ENCODE results near the gene CKAP2L.

Gene CKAP2L

DNA sequence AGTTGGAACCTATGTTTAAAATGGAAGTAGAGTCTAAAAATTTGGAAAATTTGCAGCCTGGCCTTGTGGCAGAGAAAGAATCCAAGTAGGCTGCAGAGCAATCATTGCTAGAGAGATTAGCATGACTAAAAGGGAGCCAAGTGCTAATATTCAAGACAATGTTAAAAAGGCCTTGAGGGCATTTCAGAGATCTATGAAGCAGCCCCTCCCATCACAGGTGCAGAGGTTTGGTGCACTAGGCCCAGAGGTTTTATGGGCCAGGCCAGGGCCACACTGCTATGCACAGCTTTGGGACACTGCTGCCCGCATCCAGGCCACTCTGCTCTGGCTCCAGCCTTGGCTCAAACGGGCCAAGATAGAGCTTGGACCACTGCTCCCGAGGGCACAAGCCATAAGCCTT lies 26.6 kb upstream of the CKAP2L start:
- H3K4me3 ChIP-seq (ENCODE audit: low read depth, low read length) = no peak overlapping the region
- no peak for DNase-seq (ENCODE audit: low read depth)
- TF ChIP-seq, protein P1, sequence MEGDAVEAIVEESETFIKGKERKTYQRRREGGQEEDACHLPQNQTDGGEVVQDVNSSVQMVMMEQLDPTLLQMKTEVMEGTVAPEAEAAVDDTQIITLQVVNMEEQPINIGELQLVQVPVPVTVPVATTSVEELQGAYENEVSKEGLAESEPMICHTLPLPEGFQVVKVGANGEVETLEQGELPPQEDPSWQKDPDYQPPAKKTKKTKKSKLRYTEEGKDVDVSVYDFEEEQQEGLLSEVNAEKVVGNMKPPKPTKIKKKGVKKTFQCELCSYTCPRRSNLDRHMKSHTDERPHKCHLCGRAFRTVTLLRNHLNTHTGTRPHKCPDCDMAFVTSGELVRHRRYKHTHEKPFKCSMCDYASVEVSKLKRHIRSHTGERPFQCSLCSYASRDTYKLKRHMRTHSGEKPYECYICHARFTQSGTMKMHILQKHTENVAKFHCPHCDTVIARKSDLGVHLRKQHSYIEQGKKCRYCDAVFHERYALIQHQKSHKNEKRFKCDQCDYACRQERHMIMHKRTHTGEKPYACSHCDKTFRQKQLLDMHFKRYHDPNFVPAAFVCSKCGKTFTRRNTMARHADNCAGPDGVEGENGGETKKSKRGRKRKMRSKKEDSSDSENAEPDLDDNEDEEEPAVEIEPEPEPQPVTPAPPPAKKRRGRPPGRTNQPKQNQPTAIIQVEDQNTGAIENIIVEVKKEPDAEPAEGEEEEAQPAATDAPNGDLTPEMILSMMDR (IDR thresholded peaks at IDR 0.05; ENCODE audit: control insufficient read depth, extremely low read depth, insufficient read depth) = no peak

DNA sequence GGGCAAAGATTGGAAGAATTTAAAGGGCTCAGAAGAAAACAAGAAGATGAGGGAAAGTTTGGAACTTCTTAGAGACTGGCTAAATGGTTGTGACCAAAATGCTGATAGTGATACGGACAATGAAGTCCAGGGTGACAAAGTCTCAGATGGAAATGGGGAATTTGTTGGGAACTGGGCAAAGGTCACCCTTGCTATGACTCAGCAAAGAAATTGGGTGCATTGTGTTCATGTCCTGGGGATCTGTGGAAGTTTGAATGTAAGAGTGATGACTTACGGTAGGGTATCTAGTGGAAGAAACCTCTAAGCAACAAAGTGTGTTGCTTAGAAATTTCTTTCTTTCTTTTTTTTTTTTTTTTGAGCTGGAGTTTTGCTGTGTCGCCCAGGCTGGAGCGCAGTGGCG lies 25.9 kb upstream of the CKAP2L start:
- TF ChIP-seq, protein P1 (IDR thresholded peaks at IDR 0.05; ENCODE audit: control insufficient read depth, extremely low read depth, insufficient read depth) = no peak
- DNase-seq (ENCODE audit: low read depth) = no peak
- no peak overlapping the region for H3K4me3 ChIP-seq (ENCODE audit: low read depth, low read length)

DNA sequence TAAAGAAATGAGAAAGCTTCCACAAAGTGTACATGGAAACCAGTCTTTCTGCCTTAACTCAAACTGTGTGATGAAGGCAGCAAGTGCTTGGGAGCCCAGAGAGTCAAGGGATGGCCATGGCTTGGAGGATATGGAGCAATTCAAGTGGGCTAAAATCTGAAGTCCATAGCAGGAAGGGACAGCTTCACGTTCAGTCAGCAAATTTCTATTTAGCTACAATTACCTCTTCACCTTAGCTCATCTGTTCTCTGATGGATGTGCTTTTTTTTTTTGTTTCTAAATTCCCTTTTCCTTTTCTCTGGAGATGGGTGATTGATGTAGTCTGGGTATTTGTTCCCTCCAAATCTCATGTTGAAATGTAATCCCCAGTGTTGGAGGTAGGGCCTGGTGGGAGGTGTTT lies 24.8 kb upstream of the CKAP2L start:
- no peak for DNase-seq (ENCODE audit: low read depth)
- H3K4me3 ChIP-seq (ENCODE audit: low read depth, low read length) = no peak overlapping the region
- TF ChIP-seq, protein P1 (IDR thresholded peaks at IDR 0.05; ENCODE audit: control insufficient read depth, extremely low read depth, insufficient read depth) = no peak

DNA sequence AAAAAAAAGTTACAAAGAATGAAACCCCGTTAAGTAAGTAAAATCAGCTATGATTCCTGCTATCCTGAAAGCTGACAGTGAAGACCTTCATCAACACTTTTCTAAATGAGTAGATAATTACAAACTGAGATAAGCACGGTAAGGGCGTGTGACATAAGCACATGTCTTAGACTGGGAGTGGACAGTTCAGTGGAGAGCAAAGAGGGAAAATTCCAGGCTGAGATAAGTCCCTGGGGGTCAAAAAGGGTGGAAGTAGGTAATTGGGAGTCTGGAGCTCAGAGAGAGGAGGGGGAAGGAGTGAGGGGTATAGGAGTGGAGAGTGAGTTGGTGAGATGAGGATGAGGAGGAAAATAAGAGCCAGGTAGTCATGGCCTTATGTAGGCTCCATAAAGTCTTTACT lies 24.2 kb upstream of the CKAP2L start:
- H3K4me3 ChIP-seq (ENCODE audit: low read depth, low read length) = no peak overlapping the region
- DNase-seq (ENCODE audit: low read depth) = no peak
- TF ChIP-seq, protein P1 (IDR thresholded peaks at IDR 0.05; ENCODE audit: control insufficient read depth, extremely low read depth, insufficient read depth) = no peak

GRCh38 chr2:112787729-112788393 lies 23.5 kb upstream of the CKAP2L start:
- no peak overlapping the region for H3K4me3 ChIP-seq (ENCODE audit: low read depth, low read length)
- TF ChIP-seq, protein P1 (IDR thresholded peaks at IDR 0.05; ENCODE audit: control insufficient read depth, extremely low read depth, insufficient read depth) = no peak
- DNase-seq (ENCODE audit: low read depth) = no peak

DNA sequence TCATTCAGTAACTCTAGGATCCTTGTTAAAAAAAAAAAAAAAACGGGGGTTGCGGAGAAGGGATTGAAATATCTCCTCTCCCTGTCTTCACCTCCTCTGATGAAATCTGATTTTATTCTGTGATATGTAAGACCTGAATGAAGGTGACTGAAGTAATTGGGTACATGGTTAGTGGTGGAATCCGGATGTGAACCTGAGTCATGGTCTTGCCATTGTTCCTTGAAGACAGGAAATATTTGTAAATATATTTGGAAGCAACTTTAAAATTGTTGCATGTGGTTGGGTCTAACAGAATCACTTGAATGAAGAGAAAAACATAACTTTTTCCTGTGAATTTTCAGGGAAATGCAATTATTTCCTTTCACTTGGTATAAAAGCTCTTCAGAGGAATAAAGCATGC lies 22.9 kb upstream of the CKAP2L start:
- H3K4me3 ChIP-seq (ENCODE audit: low read depth, low read length) = no peak overlapping the region
- TF ChIP-seq, protein P1 (IDR thresholded peaks at IDR 0.05; ENCODE audit: control insufficient read depth, extremely low read depth, insufficient read depth) = no peak
- no peak for DNase-seq (ENCODE audit: low read depth)

All from LNCaP clone FGC (cell line).